H1 (cell line): ENCODE data around the gene LGALS1. TPM values are rescaled to one million over a fixed set of nuclear protein-coding genes. Genes with fewer than 3 reads are reported as not detected.

ENCODE experiments used
- CTCF ChIA-PET: fragments of 300-600 bp; sonication (Branson Sonifier 250); formaldehyde crosslinking; loops from one replicate; lab custom pipeline; 2021; ENCODE audit not compliant: partially characterized antibody; lab: Charles Lee
- POLR2A ChIA-PET: fragments of 300-600 bp; sonication (Branson Sonifier 250); formaldehyde crosslinking; loops from one replicate; lab custom pipeline; 2021; ENCODE audit warnings: inconsistent platforms; ENCODE audit not compliant: partially characterized antibody; lab: Charles Lee
- DNase-seq, 2 experiments: peaks; one replicate each; pipeline versions ENCODE4 v3.0.0 to v3.0.0-alpha.2; 2010 to 2022; ENCODE audit warnings: low spot score in 2 of 2, low read depth in 1 of 2, mixed read lengths in 1 of 2
- FAIRE-seq: peaks from 2 replicates; lab custom pipeline; 2011; peaks lifted over from hg19 to GRCh38; lab: Jason Lieb, UNC
- H2AFZ ChIP-seq: 2 replicates; pipeline ENCODE4 v1.8.1; 2012; ENCODE audit warnings: low read length, inconsistent platforms
- H2AK5ac ChIP-seq: 2 replicates; pipeline ENCODE4 v1.6.1; 2013; ENCODE audit warnings: low read depth, low read length
- H2BK120ac ChIP-seq: replicated peaks from 2 replicates; pipeline ENCODE3; 2013; ENCODE audit warnings: low read depth, low read length, inconsistent platforms
- H2BK12ac ChIP-seq: 2 replicates; pipeline ENCODE4 v1.6.1; 2013; ENCODE audit warnings: low read depth, low read length
- H2BK15ac ChIP-seq: 2 replicates; pipeline ENCODE4 v1.6.1; 2013; ENCODE audit warnings: low read length
- H2BK20ac ChIP-seq: 2 replicates; pipeline ENCODE4 v1.6.1; 2013; ENCODE audit warnings: low read length
- H2BK5ac ChIP-seq: 2 replicates; pipeline ENCODE4 v1.6.1; 2013; ENCODE audit warnings: low read depth, low read length
- H3K14ac ChIP-seq: 2 replicates; pipeline ENCODE4 v1.6.1; 2013; ENCODE audit warnings: inconsistent platforms; ENCODE audit not compliant: insufficient read length
- H3K18ac ChIP-seq: 2 replicates; pipeline ENCODE4 v1.6.1; 2013; ENCODE audit warnings: low read length; ENCODE audit errors: extremely low read depth
- H3K23ac ChIP-seq: 2 replicates; pipeline ENCODE4 v1.6.1; 2013; ENCODE audit warnings: inconsistent platforms; ENCODE audit not compliant: insufficient read length
- H3K23me2 ChIP-seq: 2 replicates; pipeline ENCODE4 v1.6.1; 2013; ENCODE audit warnings: low read depth, low read length
- H3K27ac ChIP-seq: 2 replicates; pipeline ENCODE4 v1.6.1; 2011; ENCODE audit warnings: low read depth, low read length, inconsistent platforms
- H3K27me3 ChIP-seq, 4 experiments: replicated peaks in 1 of 4; 1 replicate in 1 of 4; 2 replicates in 3 of 4; pipeline versions ENCODE4 v1.6.1 to v1.8.1; 2011 to 2013; ENCODE audit warnings: low read length in 3 of 4, mild to moderate bottlenecking in 3 of 4, inconsistent platforms in 2 of 4, mixed read lengths in 2 of 4, moderate library complexity in 1 of 4; ENCODE audit not compliant: control insufficient read depth in 3 of 4, insufficient read depth in 3 of 4; ENCODE audit errors: extremely low read depth in 1 of 4
- H3K36me3 ChIP-seq, 4 experiments: 2 replicates each; pipeline versions ENCODE4 v1.6.1 to v1.8.1; 2011 to 2013; ENCODE audit warnings: mild to moderate bottlenecking in 4 of 4, low read length in 3 of 4, moderate library complexity in 2 of 4, control low read depth in 1 of 4, inconsistent platforms in 1 of 4; ENCODE audit not compliant: insufficient read depth in 4 of 4, control insufficient read depth in 2 of 4
- H3K4ac ChIP-seq: replicated peaks from 2 replicates; pipeline ENCODE3; 2013; ENCODE audit warnings: low read length, low read depth, mixed read lengths, inconsistent platforms; ENCODE audit not compliant: insufficient read length
- H3K4me1 ChIP-seq, 4 experiments: replicated peaks in 1 of 4; 1 replicate in 1 of 4; 2 replicates in 3 of 4; pipeline versions ENCODE4 v1.6.1 to v1.8.1; 2011 to 2013; ENCODE audit warnings: low read length in 3 of 4, inconsistent platforms in 2 of 4, mixed read lengths in 1 of 4; ENCODE audit not compliant: insufficient read depth in 4 of 4, control insufficient read depth in 3 of 4
- H3K4me2 ChIP-seq, 2 experiments: 2 replicates each; pipeline versions ENCODE4 v1.6.1 to v1.8.1; 2011 to 2013; ENCODE audit warnings: low read depth in 2 of 2, low read length in 2 of 2, control low read depth in 1 of 2, inconsistent platforms in 1 of 2, mild to moderate bottlenecking in 1 of 2; ENCODE audit not compliant: insufficient read depth in 1 of 2
- H3K4me3 ChIP-seq, 4 experiments: fragments of 200-600, 300-600 bp in 1 of 4; sonication (generic), shearing (Covaris generic), sonication (Bioruptor Twin) in 1 of 4; 2 replicates each; pipeline versions ENCODE4 v1.5.1 to v1.8.1; 2011 to 2016; ENCODE audit warnings: low read length in 4 of 4, low read depth in 3 of 4, control low read depth in 2 of 4, inconsistent platforms in 2 of 4, mild to moderate bottlenecking in 2 of 4, mixed read lengths in 1 of 4, moderate library complexity in 1 of 4; ENCODE audit not compliant: insufficient read depth in 2 of 4; ENCODE audit errors: extremely low read depth in 1 of 4
- H3K56ac ChIP-seq: replicated peaks from 2 replicates; pipeline ENCODE3; 2013; ENCODE audit warnings: low read depth, mild to moderate bottlenecking, mixed read lengths, low read length, inconsistent platforms; ENCODE audit not compliant: insufficient read length
- H3K79me1 ChIP-seq: 2 replicates; pipeline ENCODE4 v1.6.1; 2013; ENCODE audit warnings: low read depth, low read length, control low read depth
- H3K79me2 ChIP-seq, 2 experiments: 2 replicates each; pipeline versions ENCODE4 v1.6.1 to v1.8.1; 2012 to 2013; ENCODE audit warnings: low read length in 2 of 2, mild to moderate bottlenecking in 2 of 2, inconsistent platforms in 1 of 2; ENCODE audit not compliant: insufficient read depth in 2 of 2, control insufficient read depth in 1 of 2
- H3K9ac ChIP-seq, 4 experiments: replicated peaks in 1 of 4; 1 replicate in 1 of 4; 2 replicates in 3 of 4; pipeline versions ENCODE4 v1.6.1 to v1.8.1; 2011 to 2013; ENCODE audit warnings: low read depth in 3 of 4, low read length in 3 of 4, control low read depth in 2 of 4, mild to moderate bottlenecking in 2 of 4, moderate library complexity in 2 of 4, inconsistent platforms in 1 of 4; ENCODE audit errors: extremely low read depth in 1 of 4
- H3K9me3 ChIP-seq, 2 experiments: 2 replicates each; pipeline versions ENCODE4 v1.6.1 to v1.8.1; 2012 to 2013; ENCODE audit warnings: mild to moderate bottlenecking in 2 of 2, moderate library complexity in 2 of 2, control low read depth in 1 of 2, inconsistent platforms in 1 of 2, low read depth in 1 of 2, low read length in 1 of 2, mixed read lengths in 1 of 2; ENCODE audit not compliant: insufficient read depth in 2 of 2
- H4K20me1 ChIP-seq, 2 experiments: replicated peaks in 1 of 2; 2 replicates each; pipeline versions ENCODE3 to v1.8.1; 2011 to 2013; ENCODE audit warnings: inconsistent platforms in 2 of 2, low read length in 2 of 2, mild to moderate bottlenecking in 1 of 2; ENCODE audit not compliant: insufficient read depth in 2 of 2, control insufficient read depth in 1 of 2
- H4K5ac ChIP-seq: 2 replicates; pipeline ENCODE4 v1.6.1; 2013; ENCODE audit warnings: low read length, low read depth, mixed read lengths, inconsistent platforms; ENCODE audit not compliant: insufficient read length
- H4K8ac ChIP-seq: 2 replicates; pipeline ENCODE4 v1.8.0; 2013; ENCODE audit warnings: mild to moderate bottlenecking, moderate library complexity, low read length, inconsistent platforms; ENCODE audit not compliant: insufficient read depth; ENCODE audit errors: extremely low read depth
- H4K91ac ChIP-seq: replicated peaks from 2 replicates; pipeline ENCODE3; 2013; ENCODE audit warnings: low read length, mixed read lengths, inconsistent platforms; ENCODE audit not compliant: insufficient read length
- ATF2 ChIP-seq: IDR thresholded peaks from 2 replicates; pipeline ENCODE4 v1.6.1; 2012; ENCODE audit warnings: low read length, inconsistent platforms
- BACH1 ChIP-seq: IDR thresholded peaks from 2 replicates; pipeline ENCODE4 v1.6.1; 2012; ENCODE audit warnings: low read length, improper control_type of control experiment
- EZH2 ChIP-seq: fragments of 200-600 bp; sonication (generic); IDR thresholded peaks from 2 replicates; pipeline ENCODE4 v1.7.1; 2012; ENCODE audit warnings: low read depth, mild to moderate bottlenecking, moderate library complexity, low read length, inconsistent platforms; ENCODE audit not compliant: severe bottlenecking
- GTF2F1 ChIP-seq: IDR thresholded peaks from 2 replicates; pipeline ENCODE4 v1.6.1; 2012; ENCODE audit warnings: low read depth, low read length, improper control_type of control experiment, borderline replicate concordance
- MAFK ChIP-seq: IDR thresholded peaks from 2 replicates; pipeline ENCODE4 v1.6.1; 2012; ENCODE audit warnings: low read depth, mild to moderate bottlenecking, improper control_type of control experiment, low read length
- RNF2 ChIP-seq: fragments of 200-900, 300-1000 bp; sonication (generic); IDR thresholded peaks from 2 replicates; pipeline ENCODE4 v1.7.1; 2016; ENCODE audit warnings: borderline replicate concordance, low read depth, mild to moderate bottlenecking, antibody characterized with exemption, low read length; ENCODE audit not compliant: poor library complexity, severe bottlenecking; ENCODE audit errors: missing control alignments
- SIRT6 ChIP-seq: IDR thresholded peaks from one replicate; pipeline ENCODE4 v1.7.1; 2012; ENCODE audit warnings: low read length, inconsistent platforms
- WGBS, 2 experiments: shearing (Covaris generic) in 1 of 2; methylation state at CpG; one replicate each; pipeline versions ENCODE4 v1.1.6 to v1.1.7; 2013 to 2015; ENCODE audit warnings: low lambda C conversion rate in 2 of 2, mixed read lengths in 2 of 2, inconsistent platforms in 1 of 2, low coverage in 1 of 2, missing lambda C conversion rate in 1 of 2; ENCODE audit not compliant: insufficient replicate concordance in 2 of 2, insufficient coverage in 1 of 2, insufficient read length in 1 of 2; ENCODE audit errors: extremely low coverage in 1 of 2, missing lambda C conversion rate in 1 of 2; 5-methylcytosine and 5-hydroxymethylcytosine counted together
- polyA plus RNA-seq, 7 experiments: library from polyadenylated mRNA; depleted of rRNA in 3 of 7; stranded (reverse) in 5 of 7; unstranded in 2 of 7; fragments of >200 nt in 5 of 7; fragments of 200-250 nt in 2 of 7; gene quantifications; 1 replicate in 5 of 7; 2 replicates in 1 of 7; 4 replicates in 1 of 7; pipeline versions ENCODE4 v1.2.1 to v1.2.3, GENCODE V29; 2011 to 2013; ENCODE audit warnings: missing spikeins in 2 of 7, mixed read lengths in 2 of 7
- total RNA-seq: library from RNA; stranded (reverse); fragmentation: NEBNext Ultra II Directional; extraction: Animal tissue kit (Norgen Biotek cat#: 25700); gene quantifications from 2 replicates; pipeline ENCODE4 v1.2.1, GENCODE V29; 2021
- TF ChIP-seq, protein P1 (sequence below): IDR thresholded peaks from 2 replicates; pipeline ENCODE4 v1.6.1; 2011; ENCODE audit warnings: low read length, improper control_type of control experiment

LGALS1 gene
- total and polyA plus RNA-seq, 2 of the 8 experiments (the other 6 are each of a cell fraction or from before 2014, with no cell fraction given): 12.0 to 92.4 TPM

DNA sequence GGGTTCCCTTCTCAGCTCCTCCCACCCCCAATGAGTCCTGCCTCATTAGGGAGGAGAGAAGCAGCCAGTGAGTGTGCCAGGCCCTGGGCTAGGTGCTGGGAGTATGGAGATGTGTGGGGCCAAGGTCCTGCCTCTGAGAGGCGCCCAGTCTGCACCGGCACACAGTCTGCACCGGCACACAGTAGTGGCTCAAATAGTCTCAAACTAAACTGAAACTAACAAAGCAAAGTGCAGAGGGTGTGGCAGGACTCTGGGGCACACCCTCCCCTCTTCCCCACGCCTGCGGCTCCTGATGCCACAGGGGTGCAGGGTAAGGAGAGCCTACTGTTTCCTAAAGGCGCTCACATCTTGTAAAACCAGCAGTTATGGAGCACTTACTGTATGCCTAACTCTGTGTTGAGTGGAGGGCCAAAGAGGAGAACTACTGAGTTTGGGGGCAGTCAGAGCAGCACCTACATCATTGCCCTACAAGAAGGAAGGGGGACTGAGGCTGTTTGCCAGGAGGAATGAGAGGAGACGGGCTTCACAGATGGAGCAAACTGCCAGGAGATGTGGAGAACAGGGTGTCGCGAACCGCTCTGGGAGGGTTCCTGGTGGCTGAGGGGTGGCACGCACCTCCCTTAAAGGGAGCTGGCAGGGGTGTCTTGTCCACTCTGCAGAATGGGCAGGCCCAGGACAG is 36.9 kb upstream of the LGALS1 start:
- Histone ChIP-seq H3K27me3 (no peaks in the 10 kb centered on the region), H3K4ac (peak overlapping the region; percentile 1), H2BK12ac (0 out of 2 replicates have a peak overlapping the region, but pooled peaks have one; percentile 50), H2BK120ac (no peak overlapping the region), H3K14ac (no peak overlapping the region), H3K4me2 (peak overlapping the region; percentile 86 to 99), H3K79me2 (no peaks in the 10 kb centered on the region; a peak in 1 of 4 replicates), H3K9ac (no peak overlapping the region), H2AFZ (no peak overlapping the region), H4K5ac (no peak overlapping the region), H3K4me3 (peak overlapping the region in 3 of 4 experiments; percentile 77 to 91 (median 86); a peak in 6 of 8 replicates), H2BK20ac (no peak overlapping the region), H2BK5ac (0 out of 2 replicates have a peak overlapping the region, but pooled peaks have one; percentile 53), H2BK15ac (no peak overlapping the region), H2AK5ac (no peak overlapping the region), H3K79me1 (0 out of 2 replicates have a peak, but pooled peaks cover 2% of the 10 kb centered on the region), H3K9me3 (no peaks in the 10 kb centered on the region), H3K36me3 (peaks cover 0 to 1% (median 0%) of the 10 kb centered on the region in 4 experiments; a peak in 2 of 8 replicates), H4K91ac (peak overlapping the region; percentile 8), H3K27ac (no peak overlapping the region), H3K23ac (no peak overlapping the region), H3K23me2 (peaks cover 8% of the 10 kb centered on the region), H4K20me1 (peaks cover 0 to 7% of the 10 kb centered on the region in 2 experiments), H3K4me1 (peaks cover 5 to 33% (median 26%) of the 10 kb centered on the region in 4 experiments), H4K8ac (no peak overlapping the region; the same call in 1 of the 2 replicates), H3K18ac (no peak overlapping the region), H3K56ac (no peak overlapping the region)
- DNase-seq (no peak), FAIRE-seq (no peak)
- 78% methylated on average over 11 of the region's 11 CpGs; no CpG with 5 or more reads in 1 of the 2 experiments for WGBS, 2 experiments
- CTCF ChIA-PET: interaction anchor here (0.9 to 11.4 kb wide), 11 partner anchors 8 to 130 kb away, joined by 3 to 261 read pairs (median 5); partner anchors contain the start of genes GGA1, LGALS1, NOL12 and PDXP
- POLR2A ChIA-PET: interaction anchor here (0.7 to 2.3 kb wide), 18 partner anchors 8 to 99 kb away, joined by 3 to 8 read pairs (median 4); partner anchors contain the start of genes NOL12, PDXP and TRIOBP
- TF ChIP-seq, protein P1, sequence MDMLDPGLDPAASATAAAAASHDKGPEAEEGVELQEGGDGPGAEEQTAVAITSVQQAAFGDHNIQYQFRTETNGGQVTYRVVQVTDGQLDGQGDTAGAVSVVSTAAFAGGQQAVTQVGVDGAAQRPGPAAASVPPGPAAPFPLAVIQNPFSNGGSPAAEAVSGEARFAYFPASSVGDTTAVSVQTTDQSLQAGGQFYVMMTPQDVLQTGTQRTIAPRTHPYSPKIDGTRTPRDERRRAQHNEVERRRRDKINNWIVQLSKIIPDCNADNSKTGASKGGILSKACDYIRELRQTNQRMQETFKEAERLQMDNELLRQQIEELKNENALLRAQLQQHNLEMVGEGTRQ: no peak
- TF ChIP-seq MAFK (no peak), GTF2F1 (no peak), SIRT6 (no peak), RNF2 (no peak), ATF2 (no peak), BACH1 (no peak), EZH2 (no peak)
